ENCODE data around the gene TMEM179.
"Not testable (repeated sequence)": the region's sequence is repeated elsewhere in the genome, so short reads cannot be mapped to it uniquely, and the experiment has no call there.

TMEM179 gene

DNA sequence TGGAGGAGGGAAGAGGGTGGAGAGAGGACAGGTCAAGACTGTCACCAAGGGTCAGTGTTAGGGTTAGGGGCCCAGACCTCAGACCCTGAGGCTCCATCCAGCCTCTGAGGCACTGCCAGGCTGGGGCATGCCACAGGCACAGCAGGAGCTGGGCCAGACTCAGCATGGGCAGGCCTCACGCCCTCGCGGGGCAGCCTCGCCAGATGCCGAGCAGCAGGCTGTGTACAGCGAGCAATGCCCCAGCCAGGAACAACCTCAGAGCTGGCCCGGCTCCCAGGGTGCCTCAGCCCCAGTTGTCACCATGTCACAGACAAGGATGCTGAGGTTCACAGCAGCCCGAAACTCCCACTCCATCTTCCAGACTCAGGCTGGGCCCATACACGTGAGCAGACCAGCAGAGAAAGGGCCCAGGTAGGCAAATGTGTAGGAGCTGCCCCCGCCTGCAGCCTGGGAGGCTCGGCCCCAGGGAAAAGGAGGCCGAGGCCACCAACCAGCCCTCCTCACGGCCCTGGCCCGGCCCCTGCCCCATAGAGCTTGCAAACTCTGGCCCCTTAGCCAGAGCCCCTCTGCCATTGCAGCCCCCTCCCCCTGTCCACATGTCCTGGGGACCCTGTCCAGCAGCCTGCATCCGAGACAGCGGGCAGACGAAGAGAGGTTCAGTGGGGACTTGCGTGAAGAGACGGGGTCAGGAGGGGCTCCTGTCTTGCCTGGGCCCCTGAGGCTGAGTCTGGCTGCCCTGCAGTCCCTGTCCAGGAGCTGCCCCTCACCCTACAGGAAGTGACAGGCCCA is 17.5 kb downstream of the TMEM179 start:
- DNase-seq (ENCODE audit: low read depth, low spot score): no peak

DNA sequence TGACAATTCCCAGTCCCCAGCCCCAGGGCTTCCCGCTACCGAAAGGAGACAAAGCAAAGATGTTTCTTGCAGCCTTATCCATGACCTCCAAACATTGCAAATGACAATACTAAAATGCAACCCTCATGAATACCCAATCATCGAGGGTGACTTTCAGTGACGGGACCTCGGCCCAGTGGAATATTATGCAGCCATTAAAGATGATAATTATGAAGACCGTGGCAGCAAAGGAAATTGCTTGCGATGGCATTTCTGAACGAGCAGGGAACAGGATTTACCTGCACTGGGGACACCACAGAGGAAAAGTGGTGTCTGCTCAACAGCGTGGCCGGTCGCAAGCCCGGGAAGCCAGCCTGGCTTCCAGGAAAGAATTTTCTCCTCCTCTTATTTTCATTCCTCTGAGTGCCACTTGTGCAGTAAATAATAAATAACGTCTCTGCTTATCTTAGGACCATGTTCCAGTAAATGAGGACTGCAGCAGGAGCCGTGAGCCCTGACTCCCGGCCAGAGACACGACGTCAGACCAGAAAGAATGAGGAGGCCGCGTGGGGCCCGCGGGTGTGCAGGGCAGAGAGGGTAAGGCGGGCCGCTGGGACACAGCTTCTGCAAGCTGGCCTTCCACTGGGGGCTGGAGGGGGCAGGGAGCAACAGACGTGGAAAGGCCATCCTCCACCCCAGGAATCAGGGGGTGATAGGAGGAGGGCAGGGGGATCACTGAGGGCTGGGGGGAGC is 18.4 kb downstream of the TMEM179 start:
- DNase-seq (ENCODE audit: low read depth, low spot score): no peak

DNA sequence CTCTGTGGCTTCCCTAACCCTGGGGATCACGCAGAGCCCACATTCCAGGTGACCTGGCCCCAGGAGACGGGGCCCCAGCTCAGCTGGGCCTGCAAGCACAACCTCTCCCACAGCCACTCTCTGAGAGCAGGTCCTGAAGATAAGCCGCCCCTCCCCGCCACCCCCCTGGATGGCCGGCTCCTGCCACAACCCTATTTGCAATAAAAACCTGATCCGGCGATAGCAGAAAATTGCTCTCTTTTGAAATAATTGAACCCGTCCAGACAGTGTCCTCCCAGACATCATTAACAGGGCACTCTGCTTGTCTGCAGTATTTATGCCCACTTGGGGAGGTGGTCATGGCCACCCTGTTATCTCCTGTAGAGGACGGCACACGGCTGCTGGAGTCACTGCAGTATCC is 20.0 kb downstream of the TMEM179 start:
- DNase-seq (ENCODE audit: low read depth, low spot score): no peak

DNA sequence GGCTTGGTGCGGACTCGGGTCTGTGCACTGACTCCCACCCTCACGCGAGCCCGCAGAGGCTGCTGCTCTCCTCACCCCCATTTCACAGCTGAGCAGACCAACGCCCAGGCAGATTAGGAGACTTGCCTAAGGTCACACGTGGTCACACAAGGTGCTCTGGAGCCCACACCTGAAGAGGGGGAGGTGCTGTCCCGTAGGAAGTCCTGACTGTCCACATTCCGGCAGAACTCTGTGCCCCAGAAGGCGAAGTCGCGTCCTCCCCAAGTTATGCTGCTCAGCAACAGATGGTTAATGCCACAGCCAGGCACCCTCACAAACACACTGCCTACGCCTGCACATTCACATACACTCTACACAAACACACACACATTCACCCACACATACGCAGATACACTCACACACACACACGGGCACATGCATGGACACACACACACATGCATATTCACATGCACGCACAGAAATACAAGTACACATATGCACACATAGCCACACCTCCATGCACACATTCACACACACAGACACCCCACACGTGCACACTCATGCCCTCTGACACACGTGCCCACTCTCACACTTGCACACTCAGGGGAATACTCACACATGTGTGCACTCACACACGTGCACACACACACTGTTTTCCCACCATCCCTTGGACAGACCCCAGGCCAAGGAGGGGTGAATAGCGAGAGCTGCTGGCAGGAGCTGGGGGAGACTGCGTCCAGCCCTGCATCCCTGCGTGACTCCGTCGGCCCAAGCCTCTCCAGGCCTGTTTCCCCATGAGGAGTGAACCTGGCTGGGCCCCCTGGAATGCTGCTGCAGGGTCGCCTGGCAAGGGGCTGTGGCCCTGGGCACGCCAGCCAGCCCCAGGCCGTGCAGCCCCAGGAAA is 20.9 kb downstream of the TMEM179 start:
- no peak for DNase-seq (ENCODE audit: low read depth, low spot score)

DNA sequence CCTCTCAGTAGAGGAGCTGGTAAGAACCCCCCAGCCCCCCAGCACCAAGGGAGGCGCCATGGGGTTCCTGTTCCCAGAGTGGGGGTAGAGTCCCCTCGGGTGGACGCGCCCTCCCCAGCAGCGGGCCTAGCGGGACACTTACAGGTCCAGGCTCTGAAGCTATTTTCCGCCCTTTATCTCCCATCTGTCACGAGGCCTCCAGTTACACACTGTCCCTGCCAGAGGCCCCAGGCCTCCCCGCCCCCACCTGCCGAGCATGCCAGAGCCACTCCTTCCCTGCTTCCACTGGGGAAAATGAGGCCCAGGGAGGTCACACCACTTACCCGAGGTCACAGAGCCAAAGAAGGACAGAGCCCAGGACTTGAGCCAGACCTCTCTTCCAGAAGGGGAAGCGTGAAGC is 21.9 kb downstream of the TMEM179 start:
- no peak for DNase-seq (ENCODE audit: low read depth, low spot score)

DNA sequence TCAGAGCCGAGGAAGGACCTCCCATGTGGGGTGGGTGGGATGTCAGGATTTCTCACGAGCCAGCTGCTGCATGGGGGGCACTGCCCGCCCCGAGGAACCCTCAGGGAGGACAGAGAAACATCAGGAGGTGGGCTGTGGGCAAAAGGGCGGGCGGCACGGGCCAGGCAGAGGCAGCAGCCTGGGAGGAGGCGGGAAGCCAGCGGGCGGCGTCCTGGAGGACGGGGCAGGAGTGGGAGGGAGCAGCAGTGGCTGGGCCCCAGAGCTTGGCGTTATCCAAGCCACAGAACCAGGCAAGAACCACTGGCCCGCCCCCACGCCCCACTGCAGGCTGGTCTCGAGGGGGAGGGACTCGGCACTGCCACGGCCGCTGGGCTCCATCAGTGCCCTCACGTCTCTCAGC is 22.6 kb downstream of the TMEM179 start:
- DNase-seq (ENCODE audit: low read depth, low spot score): no peak

DNA sequence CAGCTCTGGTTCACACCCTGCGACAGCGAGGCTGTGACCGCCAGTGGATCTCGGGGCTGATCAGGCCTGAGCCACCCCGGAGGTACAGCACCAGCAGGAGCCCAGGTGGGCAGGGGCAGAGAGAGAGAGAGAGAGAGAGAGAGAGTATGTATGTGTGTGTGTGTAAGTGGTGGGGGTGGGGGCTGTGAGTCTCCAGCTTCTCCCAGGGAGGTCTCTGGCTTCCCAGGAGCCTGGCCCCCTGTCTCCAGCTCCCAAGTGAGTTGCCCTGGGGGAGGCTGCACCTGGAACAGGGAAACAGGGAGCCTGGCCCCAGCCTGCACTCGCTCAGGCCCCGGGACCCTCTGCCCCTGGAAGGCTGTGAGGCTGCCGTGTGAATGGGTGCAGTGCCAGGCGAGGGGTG is 23.1 kb downstream of the TMEM179 start:
- no peak for DNase-seq (ENCODE audit: low read depth, low spot score)

DNA sequence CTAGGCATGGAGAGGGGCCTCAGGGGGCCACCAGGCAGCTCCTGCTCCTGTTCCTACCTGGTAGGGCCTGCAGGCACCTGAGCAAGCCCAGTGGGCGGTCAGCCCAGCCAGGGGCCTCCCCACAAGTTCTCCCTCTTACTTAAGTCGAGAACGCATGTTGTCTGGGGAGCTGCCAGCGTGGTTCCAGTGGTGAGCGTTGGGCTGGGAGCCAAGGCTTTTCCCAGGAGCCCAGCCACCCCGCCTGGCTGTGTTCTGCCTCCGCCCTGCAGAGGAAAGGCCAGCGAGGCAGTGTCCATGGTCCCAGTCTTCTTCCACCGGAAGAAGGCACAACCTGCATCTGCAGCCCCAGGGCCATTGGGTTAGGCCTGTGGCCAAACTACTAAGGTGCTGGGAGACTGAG is 23.6 kb downstream of the TMEM179 start:
- DNase-seq (ENCODE audit: low read depth, low spot score): no peak

DNA sequence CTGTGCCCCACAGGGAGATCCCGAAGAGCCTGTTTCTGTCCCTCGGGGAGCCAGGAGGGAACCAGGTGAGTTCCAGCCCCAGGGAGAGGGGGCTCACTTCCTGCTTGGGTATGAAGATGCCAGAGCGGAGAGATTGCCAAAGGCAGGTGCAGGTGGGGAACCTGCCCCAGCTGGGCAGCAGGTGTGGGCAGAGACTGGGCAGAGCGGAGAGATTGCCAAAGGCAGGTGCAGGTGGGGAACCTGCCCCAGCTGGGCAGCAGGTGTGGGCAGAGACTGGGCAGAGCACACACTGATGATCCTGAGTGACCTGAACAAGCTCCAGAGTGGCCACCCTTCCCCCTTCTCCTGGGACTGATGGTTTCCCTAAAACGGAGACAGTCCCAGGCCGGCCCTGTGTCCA is 24.6 kb downstream of the TMEM179 start:
- DNase-seq (ENCODE audit: low read depth, low spot score): not testable (repeated sequence)

DNA sequence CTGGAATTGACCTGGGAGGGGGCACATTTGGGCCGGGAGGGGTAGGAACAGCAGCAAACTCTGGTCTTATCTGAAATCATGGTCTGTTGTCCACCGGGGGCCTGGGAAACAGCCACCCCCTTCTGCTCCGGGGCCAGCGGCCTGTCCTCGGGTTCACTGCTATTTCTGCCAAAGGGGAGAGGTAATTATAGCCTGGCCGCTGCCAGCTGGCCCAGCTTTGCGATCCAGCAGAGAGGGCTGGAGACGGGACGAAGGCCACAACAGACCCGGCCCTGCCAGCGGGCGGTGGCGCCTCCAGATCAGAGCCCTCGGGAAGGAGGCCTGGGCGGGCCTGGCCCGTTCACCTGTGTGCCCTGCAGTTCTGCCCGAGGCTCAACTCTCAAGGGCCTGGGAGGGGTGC is 25.1 kb downstream of the TMEM179 start, which contains the start of gene C14orf180:
C14orf180 (plus strand) TSS at position 258 of the 400 bp plus-strand sequence. CDS start 6,667 bp downstream, outside the sequence.
- DNase-seq (ENCODE audit: low read depth, low spot score): no peak

DNA sequence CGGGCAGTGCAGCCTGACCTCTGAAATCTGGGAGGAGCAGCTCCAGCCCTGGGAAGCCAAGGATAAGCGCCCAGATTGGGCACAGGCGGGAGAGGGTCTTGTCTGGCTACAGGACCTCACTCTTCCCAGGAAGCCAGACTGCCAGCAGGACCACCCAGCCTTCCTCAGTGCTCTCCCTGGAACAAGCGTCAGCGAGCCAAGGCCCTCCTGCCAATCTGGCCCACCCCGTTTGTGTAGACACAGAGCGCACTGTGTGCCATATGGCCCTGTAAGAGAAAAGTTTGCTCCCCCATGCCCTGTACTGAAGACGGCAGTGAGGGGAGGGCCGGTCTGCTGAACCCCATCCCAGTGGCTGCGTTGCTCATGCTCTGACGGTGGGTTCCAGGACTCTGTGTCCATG is 26.3 kb downstream of the TMEM179 start:
- no peak for DNase-seq (ENCODE audit: low read depth, low spot score)

DNA sequence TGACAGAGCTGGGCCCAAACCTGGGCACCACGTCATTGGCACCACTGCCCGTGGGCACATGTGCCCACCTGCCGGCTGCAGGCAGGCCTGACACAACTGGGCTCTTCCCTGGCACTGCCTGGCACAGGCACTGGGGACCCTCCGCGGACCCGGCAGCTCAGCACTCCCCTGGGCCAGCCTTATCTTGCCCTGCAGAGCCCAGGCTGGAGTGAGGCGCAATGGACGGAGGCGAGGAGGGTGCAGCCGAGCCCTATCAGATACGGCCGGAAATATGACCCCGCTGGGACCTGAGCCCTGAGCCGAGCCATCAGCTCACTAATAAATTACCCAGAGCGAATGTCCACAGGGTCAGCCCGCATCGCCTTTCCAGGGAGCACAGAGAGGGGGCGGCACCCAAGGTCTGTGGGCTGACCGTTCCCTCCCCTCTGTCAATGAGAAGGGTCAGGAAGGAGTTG is 26.7 kb downstream of the TMEM179 start:
- DNase-seq (ENCODE audit: low read depth, low spot score): no peak

DNA sequence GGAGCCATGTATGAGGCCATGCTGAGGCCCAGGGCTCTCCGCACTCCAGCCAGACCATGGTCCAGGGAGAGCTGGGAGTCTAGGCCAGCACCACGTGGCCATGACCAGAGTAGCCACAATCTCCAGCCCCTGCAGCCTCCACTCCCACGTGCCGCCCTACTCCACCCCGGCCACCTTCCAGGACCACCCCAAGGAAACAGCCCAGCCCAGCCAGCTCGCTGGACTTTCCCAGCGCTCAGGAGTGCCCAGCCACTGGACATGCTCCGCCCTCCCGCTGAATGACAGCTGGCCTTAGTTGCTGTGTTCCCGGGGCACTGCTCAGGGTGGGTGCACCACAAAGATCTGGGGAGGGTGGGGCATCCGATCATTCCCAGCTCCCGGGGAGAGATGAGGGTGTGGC is 27.1 kb downstream of the TMEM179 start:
- DNase-seq (ENCODE audit: low read depth, low spot score): no peak

DNA sequence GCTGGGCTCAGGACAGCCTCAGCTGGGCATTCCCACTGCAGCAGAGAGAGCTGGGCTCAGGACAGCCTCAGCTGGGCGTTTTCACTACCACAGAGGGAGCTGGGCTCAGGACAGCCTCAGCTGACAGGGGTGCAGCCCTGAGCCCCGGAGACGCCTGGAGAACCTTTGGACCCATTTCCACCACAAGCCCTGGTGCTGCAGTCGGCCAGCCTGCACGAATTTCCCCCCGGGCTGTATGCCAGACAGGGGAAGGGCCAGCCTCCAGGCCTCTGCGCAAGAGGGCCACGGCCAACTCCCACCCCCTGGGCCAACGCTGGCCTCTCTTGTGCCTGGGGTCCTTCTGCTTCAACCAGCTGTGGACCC is 27.6 kb downstream of the TMEM179 start:
- no peak for DNase-seq (ENCODE audit: low read depth, low spot score)

DNA sequence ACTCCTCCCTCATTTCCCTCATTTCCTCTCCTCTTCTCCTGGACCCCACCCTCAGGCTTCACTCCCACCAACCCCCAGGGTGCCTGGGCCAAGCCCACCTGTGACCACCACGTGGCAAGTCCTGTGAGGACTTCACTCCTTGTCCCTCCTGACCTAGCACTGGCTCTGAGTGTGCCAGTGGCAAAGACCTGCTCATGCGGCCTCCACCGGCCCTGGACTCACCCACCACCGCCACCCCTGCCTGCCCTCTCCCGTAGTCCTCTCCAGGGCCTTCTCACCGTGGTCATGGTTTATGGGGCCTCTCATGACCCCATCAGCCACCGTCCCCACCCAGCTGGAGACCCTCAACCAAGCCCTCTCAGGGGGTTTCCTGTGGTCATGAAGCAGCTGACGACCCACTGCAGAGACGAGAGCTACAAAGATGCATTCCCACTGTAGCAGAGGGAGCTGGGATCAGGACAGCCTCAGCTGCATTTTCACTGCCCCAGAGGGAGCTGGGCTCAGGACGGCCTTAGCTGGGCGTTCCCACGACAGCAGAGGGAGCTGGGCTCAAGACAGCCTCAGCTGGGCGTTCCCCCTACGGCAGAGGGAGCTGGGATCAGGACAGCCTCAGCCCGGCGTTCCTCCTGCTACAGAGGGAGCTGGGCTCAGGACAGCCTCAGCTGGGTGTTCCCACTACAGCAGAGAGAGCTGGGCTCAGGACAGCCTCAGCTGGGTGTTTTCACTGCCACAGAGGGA is 28.2 kb downstream of the TMEM179 start:
- no peak for DNase-seq (ENCODE audit: low read depth, low spot score)

DNA sequence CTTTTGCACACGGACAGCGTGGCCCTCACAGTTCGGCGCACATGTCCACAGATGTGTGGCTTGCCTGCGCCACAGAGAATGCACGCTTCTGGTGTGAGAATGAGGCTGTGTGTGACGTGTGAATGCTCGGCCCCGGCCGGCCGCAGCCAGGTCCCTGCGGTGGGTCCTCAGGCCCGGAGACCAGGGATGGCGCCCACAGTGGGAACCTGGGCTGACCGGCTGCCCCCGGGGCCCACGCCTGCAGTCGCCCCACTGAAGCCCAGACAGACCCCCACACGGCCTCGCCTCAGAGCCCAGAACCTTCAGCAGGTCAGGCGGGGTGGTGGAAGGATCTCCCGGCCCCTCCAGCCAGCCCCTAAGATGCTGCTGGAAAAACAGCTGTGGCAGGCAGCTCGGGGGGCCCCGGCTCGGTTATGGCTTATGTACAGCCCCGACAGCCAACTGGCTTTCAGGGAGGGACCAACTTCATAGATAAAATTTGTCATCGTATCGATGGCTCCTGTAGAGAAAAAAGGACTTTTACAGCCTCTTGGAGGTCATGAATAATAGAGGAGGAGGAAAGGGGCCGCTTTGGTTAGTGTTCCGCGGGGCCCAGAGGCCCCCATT is 29.5 kb downstream of the TMEM179 start:
- DNase-seq (ENCODE audit: low read depth, low spot score): no peak

DNA sequence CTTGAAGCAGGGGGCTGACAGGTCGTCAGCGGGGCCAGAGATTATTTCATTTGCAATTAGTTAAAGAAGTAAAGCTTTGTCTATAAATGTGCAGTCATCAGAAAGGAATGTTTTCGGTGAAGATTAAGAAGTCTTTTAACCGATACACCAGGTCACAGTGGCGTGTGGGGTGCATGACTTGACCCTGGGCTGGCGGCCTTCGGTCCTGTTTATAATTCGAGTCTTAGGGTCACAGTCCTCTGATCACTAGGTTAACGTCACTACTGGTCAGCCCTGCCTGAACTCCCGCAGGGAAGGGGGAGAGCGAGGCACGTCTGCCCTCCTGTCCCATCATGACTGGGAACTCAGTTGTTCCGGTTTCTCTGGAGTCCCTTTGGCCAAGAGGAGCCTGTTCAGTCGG is 30.0 kb downstream of the TMEM179 start:
- DNase-seq (ENCODE audit: low read depth, low spot score): no peak

DNA sequence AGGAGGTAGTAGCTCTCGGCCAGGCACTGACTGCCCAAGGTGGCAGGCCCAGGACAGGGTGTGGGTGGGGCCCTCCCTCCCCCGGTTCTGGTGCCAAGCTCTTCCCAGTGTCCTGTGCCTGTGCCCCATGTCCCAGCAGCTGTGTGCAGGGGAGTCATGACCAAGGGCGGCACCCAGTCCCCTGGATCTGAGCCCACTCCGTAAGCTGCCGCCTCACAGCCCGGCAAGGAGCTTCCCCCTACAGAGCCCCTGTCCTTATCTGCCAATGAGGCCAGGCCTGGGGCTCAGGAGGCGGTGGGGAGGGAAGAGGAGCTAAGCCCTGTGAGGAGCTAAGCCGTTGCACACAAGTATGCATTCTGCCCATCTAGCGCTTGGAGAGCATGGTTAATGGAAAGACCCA is 30.6 kb downstream of the TMEM179 start:
- no peak for DNase-seq (ENCODE audit: low read depth, low spot score)

DNA sequence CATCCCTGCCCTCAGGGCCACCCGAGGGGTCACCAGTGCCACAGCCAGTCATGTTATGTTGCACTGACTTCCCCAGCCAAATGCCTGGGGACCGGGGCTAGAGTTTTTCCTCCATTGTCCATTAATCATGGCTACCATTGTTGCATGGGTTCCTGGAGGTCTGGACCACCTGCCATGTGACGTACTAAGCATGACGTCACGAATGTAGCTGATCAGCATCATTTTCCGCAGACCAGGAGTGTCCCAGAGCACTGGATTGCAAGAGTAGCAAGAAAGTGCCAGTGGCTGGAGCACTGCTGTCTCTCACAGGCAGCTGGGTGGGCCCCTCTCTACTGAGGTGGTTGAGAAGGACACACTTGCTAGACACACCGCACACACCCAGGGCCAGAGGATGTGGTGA is 31.9 kb downstream of the TMEM179 start:
- DNase-seq (ENCODE audit: low read depth, low spot score): no peak

DNA sequence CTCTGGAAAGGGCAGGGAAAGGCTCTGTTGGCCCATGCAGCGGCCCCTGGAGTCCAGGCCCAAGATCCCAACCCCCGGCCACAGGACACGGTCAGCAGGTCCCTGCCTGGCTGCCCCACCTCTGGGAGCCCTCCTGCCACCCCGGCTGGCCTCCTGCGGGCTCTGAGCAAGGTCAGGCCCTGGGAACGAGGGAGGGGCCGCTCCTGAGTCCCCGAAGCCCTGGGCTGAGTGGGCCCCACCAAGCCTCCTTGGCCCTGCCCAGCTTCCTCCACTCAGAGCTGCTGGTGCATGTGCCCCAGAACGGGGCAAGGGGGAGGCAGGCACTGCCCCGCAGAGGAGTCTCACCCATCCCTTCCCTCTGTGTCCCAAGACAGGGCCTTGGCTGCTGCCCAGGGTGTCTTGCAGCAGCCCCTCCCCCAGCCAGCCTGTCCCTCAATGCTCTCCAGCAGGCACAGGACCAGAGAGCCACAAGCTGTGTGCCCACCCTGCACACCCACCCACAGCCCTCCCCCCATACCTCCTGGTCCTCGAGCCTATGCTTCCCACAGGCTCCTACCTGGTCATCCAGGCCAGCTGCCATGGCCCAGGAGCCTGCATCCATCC is 32.4 kb downstream of the TMEM179 start:
- no peak for DNase-seq (ENCODE audit: low read depth, low spot score)

DNA sequence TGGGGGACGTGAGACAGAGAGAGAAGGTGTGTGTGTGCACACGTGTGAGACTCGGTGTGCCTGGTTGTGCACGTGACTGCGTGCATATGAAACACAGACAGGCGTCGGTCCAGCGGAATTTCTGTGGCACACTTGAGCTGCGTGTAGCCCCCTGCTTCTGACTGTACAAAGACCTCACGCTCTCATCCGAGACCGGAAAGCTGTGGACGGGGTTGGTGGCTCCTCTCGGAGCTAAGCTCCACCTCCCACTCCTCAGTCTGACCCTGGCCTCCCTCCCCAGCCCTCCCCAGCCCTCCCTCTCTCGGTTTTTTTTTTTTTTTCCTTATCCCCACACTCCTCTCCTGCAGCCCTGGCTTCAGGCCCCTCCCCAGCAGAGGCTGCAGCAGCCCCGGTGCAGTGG is 33.3 kb downstream of the TMEM179 start:
- DNase-seq (ENCODE audit: low read depth, low spot score): no peak
